ENCODE data around the gene SLC6A18.

SLC6A18 gene

GRCh38 chr5:1225081-1225480 lies at the start of gene SLC6A18:
Gene SLC6A18, plus strand, starts transcription at chr5:1225381. Its CDS starts 97 bp downstream, at chr5:1225478.
- H3K4me3 ChIP-seq (ENCODE audit: control insufficient read depth, low read depth, low read length): no peak within 1 kb of the TSS
- no peak for DNase-seq (ENCODE audit: low read depth)
- TF ChIP-seq CTCF (IDR thresholded peaks at IDR 0.05; ENCODE audit: control insufficient read depth, insufficient read depth, low read depth, low read length, missing control alignments): no peak

- no peak for DNase-seq (ENCODE audit: low read depth)
- H3K4me3 ChIP-seq (ENCODE audit: control insufficient read depth, low read depth, low read length): no peak overlapping the region
- no peak for TF ChIP-seq CTCF (IDR thresholded peaks at IDR 0.05; ENCODE audit: control insufficient read depth, insufficient read depth, low read depth, low read length, missing control alignments)
These were observed 49.2 kb upstream of the SLC6A18 start for GRCh38 chr5:1175801-1176472.

GRCh38 chr5:1176473-1177391 lies 48.4 kb upstream of the SLC6A18 start:
- no peak overlapping the region for H3K4me3 ChIP-seq (ENCODE audit: control insufficient read depth, low read depth, low read length)
- DNase-seq (ENCODE audit: low read depth): no peak
- no peak for TF ChIP-seq CTCF (IDR thresholded peaks at IDR 0.05; ENCODE audit: control insufficient read depth, insufficient read depth, low read depth, low read length, missing control alignments)

- no peak for TF ChIP-seq CTCF (IDR thresholded peaks at IDR 0.05; ENCODE audit: control insufficient read depth, insufficient read depth, low read depth, low read length, missing control alignments)
- no peak overlapping the region for H3K4me3 ChIP-seq (ENCODE audit: control insufficient read depth, low read depth, low read length)
- DNase-seq (ENCODE audit: low read depth): no peak
These were observed 47.2 kb upstream of the SLC6A18 start for GRCh38 chr5:1177826-1178528.

GRCh38 chr5:1178529-1179382 lies 46.4 kb upstream of the SLC6A18 start:
- TF ChIP-seq CTCF (IDR thresholded peaks at IDR 0.05; ENCODE audit: control insufficient read depth, insufficient read depth, low read depth, low read length, missing control alignments): no peak
- no peak for DNase-seq (ENCODE audit: low read depth)
- H3K4me3 ChIP-seq (ENCODE audit: control insufficient read depth, low read depth, low read length): no peak overlapping the region

- TF ChIP-seq CTCF (IDR thresholded peaks at IDR 0.05; ENCODE audit: control insufficient read depth, insufficient read depth, low read depth, low read length, missing control alignments): no peak
- no peak for DNase-seq (ENCODE audit: low read depth)
These were observed 45.8 kb upstream of the SLC6A18 start for GRCh38 chr5:1179383-1179715.

More at GRCh38 chr5:1179383-1179715, 45.8 kb upstream of the SLC6A18 start:
- H3K4me3 ChIP-seq (ENCODE audit: control insufficient read depth, low read depth, low read length): no peak overlapping the region
